Ramos (cell line): ENCODE measurements around the gene C17orf107.
"Not testable (repeated sequence)": the region's sequence is repeated elsewhere in the genome, so short reads cannot be mapped to it uniquely, and the experiment has no call there.

Experiments used
- in situ Hi-C: fragments of 300-500 bp; cut with MboI; formaldehyde crosslinking; loops from one replicate; pipeline ENCODE4 v1.14.3; 2022; ENCODE audit warnings: low sequenced_read_pairs; ENCODE audit not compliant: unreplicated experiment

The C17orf107 gene

GRCh38 chr17:4899341-4900230, at the start of gene C17orf107:
Gene C17orf107, plus strand, starts transcription at chr17:4899536. Its CDS starts 227 bp downstream, at chr17:4899763.
- in situ Hi-C loops = loop anchor here (10.0 kb wide), 1 partner anchor 155 kb away; no protein-coding TSS in a partner anchor

- in situ Hi-C loops = no loop called here
These were observed 49.1 kb upstream of the C17orf107 start for GRCh38 chr17:4850246-4850645.

- in situ Hi-C loops = no loop called here
These were observed 48.3 kb upstream of the C17orf107 start for GRCh38 chr17:4851084-4851483.

- in situ Hi-C loops = no loop called here
These were observed 46.6 kb upstream of the C17orf107 start for GRCh38 chr17:4852567-4853207.

GRCh38 chr17:4853208-4853671, 46.1 kb upstream of the C17orf107 start:
- in situ Hi-C loops = no loop called here

- in situ Hi-C loops = no loop called here
These were observed 45.1 kb upstream of the C17orf107 start for GRCh38 chr17:4854111-4854681.

GRCh38 chr17:4856271-4856936, 42.9 kb upstream of the C17orf107 start:
- in situ Hi-C loops = no loop called here

- in situ Hi-C loops = no loop called here
These were observed 42.4 kb upstream of the C17orf107 start for GRCh38 chr17:4856937-4857314.

GRCh38 chr17:4857347-4857746, 42.0 kb upstream of the C17orf107 start:
- in situ Hi-C loops = not testable (repeated sequence)

- in situ Hi-C loops = no loop called here
These were observed 41.1 kb upstream of the C17orf107 start for GRCh38 chr17:4858068-4858881.

- in situ Hi-C loops = no loop called here
These were observed 40.5 kb upstream of the C17orf107 start for GRCh38 chr17:4858882-4859260.

GRCh38 chr17:4859816-4860625, 39.3 kb upstream of the C17orf107 start:
- in situ Hi-C loops = no loop called here

- in situ Hi-C loops = no loop called here
These were observed 38.7 kb upstream of the C17orf107 start for GRCh38 chr17:4860651-4861050.

GRCh38 chr17:4861052-4861451, 38.3 kb upstream of the C17orf107 start:
- in situ Hi-C loops = no loop called here

GRCh38 chr17:4862720-4863119, 36.6 kb upstream of the C17orf107 start:
- in situ Hi-C loops = no loop called here

- in situ Hi-C loops = no loop called here
These were observed 36.0 kb upstream of the C17orf107 start for GRCh38 chr17:4863321-4863720.

- in situ Hi-C loops = not testable (repeated sequence)
These were observed 31.8 kb upstream of the C17orf107 start for GRCh38 chr17:4867535-4867934.

- in situ Hi-C loops = not testable (repeated sequence)
These were observed 30.0 kb upstream of the C17orf107 start for GRCh38 chr17:4869058-4869998.
